Ishikawa (cell line): ENCODE results near the gene NOG.

Experiments used
- EGR1 ChIP-seq: IDR thresholded peaks from 2 replicates; pipeline ENCODE4 v1.6.1; 2012
- EP300 ChIP-seq: IDR thresholded peaks from 2 replicates; pipeline ENCODE4 v1.6.1; 2012; ENCODE audit warnings: borderline replicate concordance
- FOXM1 ChIP-seq: IDR thresholded peaks from 2 replicates; pipeline ENCODE4 v1.6.1; 2012; ENCODE audit warnings: low read depth, borderline replicate concordance
- TAF1 ChIP-seq: IDR thresholded peaks from 2 replicates; pipeline ENCODE4 v1.6.1; 2012; ENCODE audit warnings: low read depth, mild to moderate bottlenecking
- TEAD4 ChIP-seq: IDR thresholded peaks from 2 replicates; pipeline ENCODE4 v1.6.1; 2012
- YY1 ChIP-seq: IDR thresholded peaks from 2 replicates; pipeline ENCODE4 v1.6.1; 2012; ENCODE audit warnings: low read depth
- ZBTB7A ChIP-seq: IDR thresholded peaks from 2 replicates; pipeline ENCODE4 v1.6.1; 2012; ENCODE audit warnings: low read depth
- TF ChIP-seq, protein P1 (sequence below): IDR thresholded peaks from 2 replicates; pipeline ENCODE4 v1.6.1; 2012

DNA sequence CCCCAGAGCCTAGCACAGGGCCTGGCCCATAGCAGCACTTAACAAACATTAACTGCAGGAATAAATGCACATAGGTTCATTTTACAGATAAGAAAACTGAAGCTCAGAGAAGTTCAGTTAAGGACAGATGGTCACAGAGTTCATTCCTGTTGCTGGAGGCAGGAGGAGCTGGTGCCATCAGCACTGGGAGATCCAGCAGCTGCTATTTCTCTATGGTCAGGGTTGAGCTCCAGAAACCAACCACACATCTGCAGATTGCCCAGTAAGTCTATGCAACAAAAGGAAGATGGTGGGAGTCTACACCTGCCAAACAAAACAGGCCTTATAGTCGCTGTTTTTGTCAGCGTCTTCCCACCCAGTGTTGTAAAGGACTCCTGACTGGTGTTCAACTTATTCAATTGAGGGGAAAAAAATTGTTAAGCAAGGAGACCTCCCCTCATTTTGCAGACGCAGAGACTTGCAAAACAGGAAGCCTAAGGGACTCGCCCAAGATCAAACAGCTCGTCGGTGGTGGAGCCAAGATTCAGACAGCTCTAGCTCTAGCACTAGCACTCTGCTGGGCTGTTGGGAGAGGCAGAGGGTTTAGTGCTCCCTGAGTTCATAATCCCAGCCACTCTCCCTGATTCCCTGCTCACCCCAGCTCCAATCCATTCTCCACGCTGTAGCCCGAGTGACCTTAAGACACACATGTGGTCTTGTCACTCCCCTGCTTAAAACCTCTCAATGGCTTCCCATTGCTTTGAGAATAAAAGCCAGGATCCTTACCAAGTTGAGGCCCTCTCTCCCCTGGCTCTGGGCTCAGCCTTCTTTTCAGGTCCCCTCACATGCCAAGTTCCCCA, 9.0 kb downstream of the NOG start:
- TF ChIP-seq TAF1 (no peak), EGR1 (no peak), YY1 (no peak), FOXM1 (no peak), EP300 (no peak), TEAD4 (no peak), ZBTB7A (no peak)
- TF ChIP-seq, protein P1, sequence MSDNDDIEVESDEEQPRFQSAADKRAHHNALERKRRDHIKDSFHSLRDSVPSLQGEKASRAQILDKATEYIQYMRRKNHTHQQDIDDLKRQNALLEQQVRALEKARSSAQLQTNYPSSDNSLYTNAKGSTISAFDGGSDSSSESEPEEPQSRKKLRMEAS: no peak
